ENCODE measurements around the gene HSBP1L1. TPM values are rescaled to one million over a fixed set of nuclear protein-coding genes. Genes with fewer than 3 reads are reported as not detected.

The HSBP1L1 gene
- polyA plus RNA-seq, 1 of the 3 experiments (the other 2 are of a cell fraction): 7.4 TPM

DNA sequence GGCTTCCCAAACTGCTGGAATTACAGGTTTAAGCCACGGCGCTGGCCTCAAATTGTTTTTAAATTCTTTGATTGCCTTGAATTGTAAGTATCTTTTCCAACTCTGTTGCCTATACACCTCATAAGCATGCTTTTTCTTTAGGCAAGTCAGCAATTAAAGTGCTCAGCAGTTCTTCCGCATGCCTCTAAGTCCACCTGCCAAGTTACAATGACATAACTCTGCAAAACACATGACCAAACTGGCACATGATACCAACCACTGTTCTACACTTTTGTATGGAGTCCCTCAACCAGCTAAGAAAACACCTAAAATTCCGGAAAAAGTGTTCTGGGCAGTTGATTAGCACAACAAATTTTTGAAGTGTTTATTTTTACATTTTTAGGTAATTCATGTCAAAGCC, 18.8 kb downstream of the HSBP1L1 start:
- peaks cover 92% of the 10 kb centered on the region for H4K20me1 ChIP-seq (ENCODE audit: insufficient read depth)
- no peak overlapping the region for H3K4me3 ChIP-seq (ENCODE audit: low read depth in 2 of 2, low read length in 1 of 2)
- no peak overlapping the region for H3K4me2 ChIP-seq
- no peaks in the 10 kb centered on the region for H3K9me3 ChIP-seq
- no peaks in the 10 kb centered on the region for H3K9me2 ChIP-seq
- H3F3A ChIP-seq (replicated peaks; ENCODE audit: insufficient read depth): no peaks in the 10 kb centered on the region
- H3K4me1 ChIP-seq (ENCODE audit: control insufficient read depth in 1 of 2, insufficient read depth in 2 of 2, low read depth in 1 of 2, low read length in 1 of 2): peaks cover 4 to 10% of the 10 kb centered on the region in 2 experiments; a peak in 2 of 4 replicates
- H3K9ac ChIP-seq: no peak overlapping the region
- ChIA-PET POLR2A (no interaction called here), CTCF (interaction anchor here (1.1 kb wide), 1 partner anchor 12 kb away, joined by 3 read pairs; no protein-coding TSS in a partner anchor)
- TF ChIP-seq USF1 (IDR thresholded peaks at IDR 0.05; ENCODE audit: borderline replicate concordance, low read depth): no peak
- TF ChIP-seq ELF1 (IDR thresholded peaks at IDR 0.05): no peak
- TF ChIP-seq PBX3 (IDR thresholded peaks at IDR 0.05): no peak
- TF ChIP-seq NFIC (IDR thresholded peaks at IDR 0.05; ENCODE audit: borderline replicate concordance): no peak
- no peak for TF ChIP-seq FOXJ3 (CRISPR knock-in tag; IDR thresholded peaks at IDR 0.05)
- no peak for TF ChIP-seq SMC3 (IDR thresholded peaks at IDR 0.05; ENCODE audit: low read depth, low read length)
- TF ChIP-seq FOSL2 (IDR thresholded peaks at IDR 0.05; ENCODE audit: borderline replicate concordance, low read depth): no peak
- TF ChIP-seq RFX5 (IDR thresholded peaks at IDR 0.05; ENCODE audit: low read length): no peak
- no peak for TF ChIP-seq SIN3A (IDR thresholded peaks at IDR 0.05; ENCODE audit: borderline replicate concordance, low read depth, low read length)
- TF ChIP-seq CHD2 (IDR thresholded peaks at IDR 0.05; ENCODE audit: low read length, partially characterized antibody): no peak
- no peak for TF ChIP-seq NRF1 (IDR thresholded peaks at IDR 0.05; ENCODE audit: low read depth, low read length)
- no peak for TF ChIP-seq GABPA (IDR thresholded peaks at IDR 0.05; ENCODE audit: low read depth)
- no peak for TF ChIP-seq JUND (IDR thresholded peaks at IDR 0.05)
- TF ChIP-seq, protein P1, sequence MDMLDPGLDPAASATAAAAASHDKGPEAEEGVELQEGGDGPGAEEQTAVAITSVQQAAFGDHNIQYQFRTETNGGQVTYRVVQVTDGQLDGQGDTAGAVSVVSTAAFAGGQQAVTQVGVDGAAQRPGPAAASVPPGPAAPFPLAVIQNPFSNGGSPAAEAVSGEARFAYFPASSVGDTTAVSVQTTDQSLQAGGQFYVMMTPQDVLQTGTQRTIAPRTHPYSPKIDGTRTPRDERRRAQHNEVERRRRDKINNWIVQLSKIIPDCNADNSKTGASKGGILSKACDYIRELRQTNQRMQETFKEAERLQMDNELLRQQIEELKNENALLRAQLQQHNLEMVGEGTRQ (IDR thresholded peaks at IDR 0.05; ENCODE audit: borderline replicate concordance, low read depth, low read length): no peak
- TF ChIP-seq MEF2A (IDR thresholded peaks at IDR 0.05; ENCODE audit: borderline replicate concordance, low read depth): no peak
- TF ChIP-seq FOXM1 (IDR thresholded peaks at IDR 0.05; ENCODE audit: low read depth): no peak
- TF ChIP-seq RAD21 (IDR thresholded peaks at IDR 0.05; ENCODE audit: low read length): no peak
- H3K27ac ChIP-seq (ENCODE audit: low read depth in 2 of 2, low read length in 1 of 2): no peak overlapping the region
- H3K79me2 ChIP-seq (ENCODE audit: insufficient read depth): peaks cover 100% of the 10 kb centered on the region
- H3K36me3 ChIP-seq (replicated peaks in 1 of 2; ENCODE audit: control insufficient read depth in 1 of 2, insufficient read depth in 2 of 2, low read length in 1 of 2): peaks cover 4 to 27% of the 10 kb centered on the region in 2 experiments
- no peak overlapping the region for H2AFZ ChIP-seq (ENCODE audit: low read depth)
- no peaks in the 10 kb centered on the region for H3K27me3 ChIP-seq (ENCODE audit: insufficient read depth)
- 100% methylated on average over 4 of the region's 4 CpGs for WGBS (ENCODE audit: low lambda C conversion rate)
- no peak for DNase-seq

DNA sequence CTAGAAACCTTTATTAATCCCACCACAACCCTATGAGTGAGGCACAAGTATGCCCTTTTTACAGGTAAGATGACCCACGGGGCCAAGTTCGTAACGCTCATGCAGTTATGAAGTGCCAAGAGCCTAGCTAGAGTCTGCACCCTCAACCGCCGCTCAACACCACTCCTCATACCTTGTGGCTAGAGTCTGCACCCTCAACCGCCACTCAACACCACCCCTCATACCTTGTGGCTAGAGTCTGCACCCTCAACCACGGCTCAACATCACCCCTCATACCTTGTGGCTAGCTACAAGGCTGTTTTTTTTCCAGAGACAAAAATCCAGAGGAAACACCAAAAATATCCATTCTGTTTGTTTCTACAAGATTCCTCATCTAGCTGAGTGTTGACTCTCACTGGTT, 19.4 kb downstream of the HSBP1L1 start:
- H3K4me1 ChIP-seq (ENCODE audit: control insufficient read depth in 1 of 2, insufficient read depth in 2 of 2, low read depth in 1 of 2, low read length in 1 of 2): peaks cover 4 to 10% of the 10 kb centered on the region in 2 experiments; a peak in 2 of 4 replicates
- no peak overlapping the region for H3K4me3 ChIP-seq (ENCODE audit: low read depth in 2 of 2, low read length in 1 of 2)
- H4K20me1 ChIP-seq (ENCODE audit: insufficient read depth): peaks cover 88% of the 10 kb centered on the region
- H3K9me2 ChIP-seq: no peaks in the 10 kb centered on the region
- no peaks in the 10 kb centered on the region for H3K9me3 ChIP-seq
- no peak overlapping the region for H2AFZ ChIP-seq (ENCODE audit: low read depth)
- no peaks in the 10 kb centered on the region for H3F3A ChIP-seq (replicated peaks; ENCODE audit: insufficient read depth)
- peaks cover 95% of the 10 kb centered on the region for H3K79me2 ChIP-seq (ENCODE audit: insufficient read depth)
- no peak overlapping the region for H3K27ac ChIP-seq (ENCODE audit: low read depth in 2 of 2, low read length in 1 of 2)
- no peak for DNase-seq
- no peak overlapping the region for H3K4me2 ChIP-seq
- ChIA-PET CTCF (no interaction called here), POLR2A (no interaction called here)
- H3K9ac ChIP-seq: no peak overlapping the region
- H3K36me3 ChIP-seq (replicated peaks in 1 of 2; ENCODE audit: control insufficient read depth in 1 of 2, insufficient read depth in 2 of 2, low read length in 1 of 2): peaks cover 4 to 26% of the 10 kb centered on the region in 2 experiments
- 99% methylated on average over 7 of the region's 7 CpGs for WGBS (ENCODE audit: low lambda C conversion rate)
- no peaks in the 10 kb centered on the region for H3K27me3 ChIP-seq (ENCODE audit: insufficient read depth)
- TF ChIP-seq, protein P2, sequence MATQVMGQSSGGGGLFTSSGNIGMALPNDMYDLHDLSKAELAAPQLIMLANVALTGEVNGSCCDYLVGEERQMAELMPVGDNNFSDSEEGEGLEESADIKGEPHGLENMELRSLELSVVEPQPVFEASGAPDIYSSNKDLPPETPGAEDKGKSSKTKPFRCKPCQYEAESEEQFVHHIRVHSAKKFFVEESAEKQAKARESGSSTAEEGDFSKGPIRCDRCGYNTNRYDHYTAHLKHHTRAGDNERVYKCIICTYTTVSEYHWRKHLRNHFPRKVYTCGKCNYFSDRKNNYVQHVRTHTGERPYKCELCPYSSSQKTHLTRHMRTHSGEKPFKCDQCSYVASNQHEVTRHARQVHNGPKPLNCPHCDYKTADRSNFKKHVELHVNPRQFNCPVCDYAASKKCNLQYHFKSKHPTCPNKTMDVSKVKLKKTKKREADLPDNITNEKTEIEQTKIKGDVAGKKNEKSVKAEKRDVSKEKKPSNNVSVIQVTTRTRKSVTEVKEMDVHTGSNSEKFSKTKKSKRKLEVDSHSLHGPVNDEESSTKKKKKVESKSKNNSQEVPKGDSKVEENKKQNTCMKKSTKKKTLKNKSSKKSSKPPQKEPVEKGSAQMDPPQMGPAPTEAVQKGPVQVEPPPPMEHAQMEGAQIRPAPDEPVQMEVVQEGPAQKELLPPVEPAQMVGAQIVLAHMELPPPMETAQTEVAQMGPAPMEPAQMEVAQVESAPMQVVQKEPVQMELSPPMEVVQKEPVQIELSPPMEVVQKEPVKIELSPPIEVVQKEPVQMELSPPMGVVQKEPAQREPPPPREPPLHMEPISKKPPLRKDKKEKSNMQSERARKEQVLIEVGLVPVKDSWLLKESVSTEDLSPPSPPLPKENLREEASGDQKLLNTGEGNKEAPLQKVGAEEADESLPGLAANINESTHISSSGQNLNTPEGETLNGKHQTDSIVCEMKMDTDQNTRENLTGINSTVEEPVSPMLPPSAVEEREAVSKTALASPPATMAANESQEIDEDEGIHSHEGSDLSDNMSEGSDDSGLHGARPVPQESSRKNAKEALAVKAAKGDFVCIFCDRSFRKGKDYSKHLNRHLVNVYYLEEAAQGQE (IDR thresholded peaks at IDR 0.05; ENCODE audit: low read depth, low read length): no peak
- TF ChIP-seq CHD2 (IDR thresholded peaks at IDR 0.05; ENCODE audit: low read length, partially characterized antibody) (no peak), YY1 (IDR thresholded peaks at IDR 0.05; ENCODE audit: low read depth) (no peak), EZH2phosphoT487 (IDR thresholded peaks at IDR 0.05; ENCODE audit: borderline replicate concordance, low read depth) (no peak), TCF12 (IDR thresholded peaks at IDR 0.05) (no peak), MXI1 (IDR thresholded peaks at IDR 0.05; ENCODE audit: low read depth, low read length) (no peak)
- TF ChIP-seq, protein P3, sequence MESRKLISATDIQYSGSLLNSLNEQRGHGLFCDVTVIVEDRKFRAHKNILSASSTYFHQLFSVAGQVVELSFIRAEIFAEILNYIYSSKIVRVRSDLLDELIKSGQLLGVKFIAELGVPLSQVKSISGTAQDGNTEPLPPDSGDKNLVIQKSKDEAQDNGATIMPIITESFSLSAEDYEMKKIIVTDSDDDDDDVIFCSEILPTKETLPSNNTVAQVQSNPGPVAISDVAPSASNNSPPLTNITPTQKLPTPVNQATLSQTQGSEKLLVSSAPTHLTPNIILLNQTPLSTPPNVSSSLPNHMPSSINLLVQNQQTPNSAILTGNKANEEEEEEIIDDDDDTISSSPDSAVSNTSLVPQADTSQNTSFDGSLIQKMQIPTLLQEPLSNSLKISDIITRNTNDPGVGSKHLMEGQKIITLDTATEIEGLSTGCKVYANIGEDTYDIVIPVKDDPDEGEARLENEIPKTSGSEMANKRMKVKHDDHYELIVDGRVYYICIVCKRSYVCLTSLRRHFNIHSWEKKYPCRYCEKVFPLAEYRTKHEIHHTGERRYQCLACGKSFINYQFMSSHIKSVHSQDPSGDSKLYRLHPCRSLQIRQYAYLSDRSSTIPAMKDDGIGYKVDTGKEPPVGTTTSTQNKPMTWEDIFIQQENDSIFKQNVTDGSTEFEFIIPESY (IDR thresholded peaks at IDR 0.05; ENCODE audit: borderline replicate concordance, low read depth): no peak
